Left colon (tissue), 2 donors: ENCODE measurements around the gene TMEM253. TPM values are rescaled to one million over a fixed set of nuclear protein-coding genes. Genes with fewer than 3 reads are reported as not detected.

Experiments
- ATAC-seq: fragments of 200-7000 bp; cut with Tn5 transposase; one replicate; pipeline ENCODE4 v1.9.1; 2020; ENCODE audit warnings: mild to moderate bottlenecking, moderate library complexity
- DNase-seq, 2 donors: peaks; one replicate each; pipeline ENCODE4 v3.0.0-alpha.2; 2020
- intact Hi-C, 2 donors: fragments of 100-400 bp; cut with DNase I in 1 of 2; cut with micrococcal nuclease in 1 of 2; formaldehyde crosslinking; loops; one replicate each; pipeline versions ENCODE4 v1.11.2 to v1.14.0; 2022; cut with DNase I, micrococcal nuclease
- long read RNA-seq: library from polyadenylated mRNA; unstranded; transcript quantifications from one replicate; pipeline ENCODE4 v2.0.0, GENCODE V29; 2021
- total RNA-seq, 2 donors: library from RNA; stranded (reverse); fragmentation: NEBNext Ultra II Directional; extraction: Animal tissue kit (Norgen Biotek cat#: 25700); gene quantifications; one replicate each; pipeline ENCODE4 v1.2.1, GENCODE V29; 2021
- donor health status: DM: no; HTN: no; CAD: no.
- donor health status: DM: yes; HTN: yes; CAD: no.

Gene TMEM253
- total RNA-seq = 10 to 100 TPM; 37.5 to 46.8 TPM
- long read RNA-seq, transcript TMEM253-206 (7 exons, 1,236 nt) = major isoform, 9 of 27 reads
- long read RNA-seq, partial matches to known transcripts = 11 of 27 reads
- long read RNA-seq, other reads (novel, unspliced or antisense) = 7 of 27 reads

- intact Hi-C loops = no loop called here
- DNase-seq (peak; percentile 74 to 80), ATAC-seq (peak; percentile 38)
Measured at GRCh38 chr14:21100931-21101330, at the start of gene TMEM253. Gene TMEM253 (plus strand): TSS chr14:21101066. CDS start chr14:21101344, 278 bp downstream.

- no peak for ATAC-seq
- no peak for DNase-seq
- intact Hi-C loops = loop anchor here in 1 of 2 donors (5.0 kb wide), 1 partner anchor 41 kb away; no protein-coding TSS in a partner anchor
Measured at GRCh38 chr14:21053184-21054122, 47.4 kb upstream of the TMEM253 start.

- peak; percentile 49 to 70 for DNase-seq
- intact Hi-C loops = loop anchor here in 1 of 2 donors (5.0 kb wide), 1 partner anchor 42 kb away; no protein-coding TSS in a partner anchor
- ATAC-seq = peak; percentile 68
Measured at GRCh38 chr14:21054123-21054767, 46.6 kb upstream of the TMEM253 start.

- intact Hi-C loops = loop anchor here in 1 of 2 donors (5.0 kb wide), 1 partner anchor 42 kb away; no protein-coding TSS in a partner anchor
- ATAC-seq (no peak), DNase-seq (no peak)
Measured at GRCh38 chr14:21054768-21055145, 46.1 kb upstream of the TMEM253 start.

- DNase-seq = peak; percentile 43 to 74
- peak; percentile 73 for ATAC-seq
- intact Hi-C loops = no loop called here
Measured at GRCh38 chr14:21055432-21056117, 45.3 kb upstream of the TMEM253 start.

GRCh38 chr14:21056520-21057163 is 44.2 kb upstream of the TMEM253 start:
- ATAC-seq (peak; percentile 65), DNase-seq (peak; percentile 87 to 89)
- intact Hi-C loops = no loop called here

GRCh38 chr14:21057803-21058675 is 42.8 kb upstream of the TMEM253 start, which contains the start of gene RNASE8:
Gene RNASE8 (plus strand): TSS chr14:21057822. CDS start chr14:21057893, 71 bp downstream.
- DNase-seq (no peak), ATAC-seq (no peak)
- intact Hi-C loops = no loop called here

GRCh38 chr14:21058903-21059302 is 42.0 kb upstream of the TMEM253 start:
- no peak for ATAC-seq
- intact Hi-C loops = no loop called here
- DNase-seq = no peak

- DNase-seq (no peak), ATAC-seq (peak; percentile 51)
- intact Hi-C loops = no loop called here
Measured at GRCh38 chr14:21059842-21060613, 40.8 kb upstream of the TMEM253 start.

- ATAC-seq = peak; percentile 54
Measured at GRCh38 chr14:21060614-21061346, 40.1 kb upstream of the TMEM253 start.

GRCh38 chr14:21061347-21061668 is 39.6 kb upstream of the TMEM253 start:
- no peak for DNase-seq
- ATAC-seq = peak; percentile 2
- intact Hi-C loops = no loop called here

More at GRCh38 chr14:21060614-21061346, 40.1 kb upstream of the TMEM253 start:
- intact Hi-C loops = no loop called here
- DNase-seq = no peak

GRCh38 chr14:21063479-21063878 is 37.4 kb upstream of the TMEM253 start:
- ATAC-seq (no peak), DNase-seq (no peak)
- intact Hi-C loops = no loop called here

- DNase-seq (no peak), ATAC-seq (no peak)
- intact Hi-C loops = loop anchor here in 1 of 2 donors (5.0 kb wide), 1 partner anchor 40 kb away; no protein-coding TSS in a partner anchor
Measured at GRCh38 chr14:21066882-21067502, 33.9 kb upstream of the TMEM253 start.

GRCh38 chr14:21068521-21069387 is 32.1 kb upstream of the TMEM253 start:
- DNase-seq (peak; percentile 58 to 63), ATAC-seq (peak; percentile 30)
- intact Hi-C loops = loop anchor here in 1 of 2 donors (5.0 kb wide), 1 partner anchor 39 kb away; no protein-coding TSS in a partner anchor
